Sciatic nerve (tissue), 2 donors: ENCODE data around the gene FXYD1. TPM values are rescaled to one million over a fixed set of nuclear protein-coding genes. Genes with fewer than 3 reads are reported as not detected.
A peak's percentile ranks its signal among the peaks of the same experiment; 100 is the strongest.
"Not testable (repeated sequence)": the region's sequence is repeated elsewhere in the genome, so short reads cannot be mapped to it uniquely, and the experiment has no call there.

Experiments
- ATAC-seq: fragments of 200-7000 bp; cut with Tn5 transposase; one replicate; pipeline ENCODE4 v1.9.1; 2020; ENCODE audit warnings: mild to moderate bottlenecking, moderate library complexity
- DNase-seq: peaks from one replicate; pipeline ENCODE4 v3.0.0-alpha.2; 2020; ENCODE audit warnings: low spot score
- intact Hi-C: fragments of 100-400 bp; cut with DNase I; formaldehyde crosslinking; loops from one replicate; pipeline ENCODE4 v1.14.2; 2022
- total RNA-seq: library from RNA; stranded (reverse); fragmentation: NEBNext Ultra II Directional; extraction: Animal tissue kit (Norgen Biotek cat#: 25700); gene quantifications from one replicate; pipeline ENCODE4 v1.2.1, GENCODE V29; 2021
- donor health status: DM: no; HTN: no; CAD: no.
- donor health status: DM: no; HTN: no; CAD: no.

The FXYD1 gene
- total RNA-seq, 1 donor from 2014 or later, result 460 TPM

- DNase-seq, result no peak
- ATAC-seq, result no peak
- intact Hi-C loops, result no loop called here
These were observed 1.5 kb upstream of the FXYD1 start for GRCh38 chr19:35136977-35137702.

DNA sequence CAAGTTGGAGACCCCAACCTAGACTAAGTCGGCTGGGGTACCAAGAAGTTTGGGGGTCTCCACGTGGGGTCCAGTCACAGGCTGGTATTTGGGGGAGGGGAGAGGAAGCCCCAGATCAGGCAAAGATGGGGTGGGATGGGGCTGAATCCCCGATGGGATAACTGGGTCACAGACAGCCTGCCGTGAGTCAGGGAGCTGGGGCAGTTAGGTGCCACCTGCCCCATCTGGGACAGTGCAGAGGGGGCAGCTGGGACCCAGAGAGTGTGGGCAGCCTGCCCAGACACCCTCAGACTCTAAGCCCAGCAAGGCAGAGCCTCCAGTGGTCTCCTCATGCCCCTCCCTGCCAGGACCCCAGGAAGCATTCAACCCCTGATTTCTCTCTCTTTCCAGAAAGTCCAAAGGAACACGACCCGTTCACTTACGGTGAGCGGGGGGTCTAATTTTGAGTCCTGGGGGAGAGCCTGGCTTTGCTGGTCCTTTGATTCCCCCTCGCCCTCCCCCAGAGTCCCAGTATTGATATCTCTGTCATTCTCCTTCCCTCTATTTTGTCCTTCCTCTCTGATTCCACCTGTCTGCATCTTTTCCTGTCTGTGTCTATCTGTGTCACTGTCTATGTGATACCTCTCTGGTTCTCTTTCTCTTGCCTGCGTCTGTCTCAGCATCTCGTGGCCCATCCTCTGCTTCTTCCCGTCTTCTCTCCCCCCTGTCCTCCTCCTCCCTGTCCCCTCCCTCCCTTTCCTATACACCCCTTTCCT, 1.8 kb downstream of the FXYD1 start:
- ATAC-seq, result no peak
- no peak for DNase-seq
- intact Hi-C loops, result loop anchor here (5.0 to 10.0 kb wide), 3 partner anchors 73 to 574 kb away; partner anchors contain the start of genes KMT2B and USF2

- ATAC-seq (peak; percentile 79), DNase-seq (peak; percentile 98)
- intact Hi-C loops, result loop anchor here (5.0 to 10.0 kb wide), 3 partner anchors 74 to 574 kb away; partner anchors contain the start of genes KMT2B and USF2
These were observed 2.6 kb downstream of the FXYD1 start for GRCh38 chr19:35140962-35141836.

GRCh38 chr19:35141837-35142605, 3.4 kb downstream of the FXYD1 start:
- intact Hi-C loops, result loop anchor here (5.0 to 10.0 kb wide), 3 partner anchors 75 to 573 kb away; partner anchors contain the start of genes KMT2B and USF2
- DNase-seq (peak; percentile 76), ATAC-seq (no peak)

GRCh38 chr19:35142606-35143230, 4.1 kb downstream of the FXYD1 start:
- ATAC-seq, result no peak
- intact Hi-C loops, result loop anchor here (5.0 to 10.0 kb wide), 3 partner anchors 75 to 572 kb away; partner anchors contain the start of genes KMT2B and USF2
- peak; percentile 77 for DNase-seq

DNA sequence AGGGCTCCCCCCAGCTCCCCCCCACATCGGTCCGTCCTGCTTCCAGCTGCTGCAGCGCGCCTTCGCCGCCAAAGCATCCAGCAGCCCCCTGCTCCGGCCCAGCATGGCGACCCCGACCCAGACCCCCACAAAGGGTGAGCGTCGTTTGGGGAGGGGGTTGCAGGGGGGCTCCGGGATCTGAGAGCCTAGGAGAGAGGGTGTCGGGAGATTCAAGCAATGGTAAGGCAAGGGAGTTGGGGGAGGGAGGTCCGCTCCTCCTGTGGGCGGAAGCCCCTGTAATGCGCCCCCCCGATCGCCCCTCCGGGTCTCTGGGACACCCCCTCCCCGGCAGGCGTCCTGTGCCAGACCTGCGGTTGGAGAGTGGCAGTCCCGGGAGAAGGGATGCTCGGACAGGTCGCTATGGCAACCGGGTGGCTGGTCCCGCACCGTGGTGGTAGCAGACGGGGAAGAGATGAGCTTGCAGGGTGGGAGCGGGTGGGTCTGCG, 4.6 kb downstream of the FXYD1 start, which contains the start of gene FXYD7:
TSS of gene FXYD7 (plus strand) at position 25 of the 485 bp plus-strand sequence. CDS start at position 104, 79 bp downstream.
- ATAC-seq, result no peak
- DNase-seq, result no peak
- intact Hi-C loops, result loop anchor here (5.0 to 10.0 kb wide), 3 partner anchors 76 to 572 kb away; partner anchors contain the start of genes KMT2B and USF2

- ATAC-seq, result no peak
- intact Hi-C loops, result loop anchor here (5.0 to 10.0 kb wide), 3 partner anchors 77 to 571 kb away; partner anchors contain the start of genes KMT2B and USF2
- no peak for DNase-seq
These were observed 5.2 kb downstream of the FXYD1 start for GRCh38 chr19:35143818-35144217.

DNA sequence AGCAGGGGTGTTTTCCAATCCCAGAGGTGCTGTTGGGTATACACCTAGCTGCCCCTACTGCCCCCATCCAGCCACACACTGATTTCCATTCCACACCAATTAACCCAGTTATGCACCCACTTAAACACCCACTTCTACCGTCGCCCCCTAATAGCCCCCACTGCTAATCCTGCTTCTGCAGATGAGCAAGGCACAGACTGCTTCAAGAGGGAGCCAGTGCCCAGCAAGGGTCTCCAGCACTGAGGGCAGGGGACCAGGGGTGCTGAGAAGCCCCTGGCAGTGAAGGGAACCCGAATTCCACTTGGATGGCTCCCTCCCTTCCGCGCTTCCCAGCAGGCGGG, 5.6 kb downstream of the FXYD1 start:
- no peak for ATAC-seq
- no peak for DNase-seq
- intact Hi-C loops, result loop anchor here (5.0 to 10.0 kb wide), 3 partner anchors 77 to 571 kb away; partner anchors contain the start of genes KMT2B and USF2

GRCh38 chr19:35144600-35145436, 6.2 kb downstream of the FXYD1 start:
- ATAC-seq (no peak), DNase-seq (no peak)
- intact Hi-C loops, result loop anchor here (5.0 to 10.0 kb wide), 3 partner anchors 78 to 570 kb away; partner anchors contain the start of genes KMT2B and USF2

DNA sequence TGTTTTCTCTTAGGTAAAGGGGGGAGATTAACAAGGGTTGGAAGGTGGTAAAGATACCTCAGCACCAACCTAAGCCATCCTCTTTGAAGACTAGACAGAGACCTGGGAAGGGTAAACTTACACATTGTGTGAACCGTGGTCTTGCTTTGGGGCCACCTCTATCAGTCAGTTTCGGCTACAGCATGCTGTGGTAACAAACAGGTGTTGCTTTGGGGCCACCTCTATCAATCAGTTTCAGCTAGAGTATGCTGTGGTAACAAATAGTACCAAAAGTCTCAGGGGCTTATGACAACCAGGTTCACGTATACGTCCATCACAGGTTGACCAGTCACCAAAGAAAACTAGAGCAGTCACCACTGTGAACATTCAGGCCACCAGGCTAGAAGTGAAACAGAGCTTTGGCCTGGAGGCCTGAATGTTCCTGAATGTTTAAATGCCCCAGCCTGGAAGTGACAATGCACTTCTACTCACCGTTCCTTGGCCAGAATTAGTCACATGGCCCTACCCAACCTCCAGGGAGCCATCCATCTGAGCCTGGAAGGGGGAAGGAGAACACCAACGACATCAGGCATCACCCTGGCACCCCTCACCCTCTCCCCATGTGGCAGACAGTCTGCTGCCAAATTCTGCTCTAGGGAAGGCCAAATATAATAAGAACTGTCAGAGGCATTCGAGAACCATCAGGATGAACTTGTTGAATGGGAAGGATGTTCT, 8.3 kb downstream of the FXYD1 start:
- DNase-seq (no peak), ATAC-seq (no peak)
- intact Hi-C loops, result loop anchor here (10.0 kb wide), 1 partner anchor 568 kb away; the partner anchor contains the start of gene KMT2B

DNA sequence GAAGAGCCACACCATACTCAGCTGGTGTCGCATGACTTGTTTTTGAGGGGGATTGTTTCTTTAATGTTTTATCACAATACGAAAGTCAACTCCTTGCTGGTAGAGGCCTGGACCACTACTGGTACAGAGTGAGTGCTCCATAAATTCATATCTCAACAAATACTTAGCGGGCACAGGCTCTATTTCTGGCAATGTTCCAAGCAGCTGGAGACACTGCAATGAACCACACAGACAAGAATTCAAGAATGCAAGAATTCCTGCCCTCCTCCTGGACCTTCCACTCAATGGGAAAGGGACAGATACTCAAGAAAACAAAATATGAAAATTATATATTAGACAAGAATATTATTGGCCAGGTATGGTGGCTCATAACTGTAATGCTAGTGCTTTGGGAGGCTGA, 10.8 kb downstream of the FXYD1 start:
- DNase-seq (no peak), ATAC-seq (no peak)
- intact Hi-C loops, result loop anchor here (10.0 kb wide), 1 partner anchor 565 kb away; the partner anchor contains the start of gene KMT2B

DNA sequence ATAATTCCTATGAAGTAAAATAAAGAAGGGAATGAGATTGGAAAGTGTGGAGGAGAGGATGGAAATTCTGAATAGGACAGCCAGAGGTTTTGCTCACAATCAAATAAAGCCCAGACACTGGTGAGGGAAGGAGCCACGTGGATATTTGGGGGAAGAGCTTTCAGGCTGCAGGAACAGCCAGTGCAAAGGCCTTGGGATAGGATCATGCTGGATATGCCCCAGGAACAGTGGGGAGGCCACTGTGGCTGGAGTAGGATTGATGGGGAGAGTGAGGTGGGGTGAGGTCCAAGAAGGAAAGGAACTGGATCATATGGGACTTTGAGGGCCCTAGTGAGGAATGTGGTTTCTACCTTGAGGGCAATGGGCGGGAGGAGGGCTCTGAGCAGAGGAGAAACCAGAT, 11.8 kb downstream of the FXYD1 start:
- DNase-seq (no peak), ATAC-seq (no peak)
- intact Hi-C loops, result no loop called here

DNA sequence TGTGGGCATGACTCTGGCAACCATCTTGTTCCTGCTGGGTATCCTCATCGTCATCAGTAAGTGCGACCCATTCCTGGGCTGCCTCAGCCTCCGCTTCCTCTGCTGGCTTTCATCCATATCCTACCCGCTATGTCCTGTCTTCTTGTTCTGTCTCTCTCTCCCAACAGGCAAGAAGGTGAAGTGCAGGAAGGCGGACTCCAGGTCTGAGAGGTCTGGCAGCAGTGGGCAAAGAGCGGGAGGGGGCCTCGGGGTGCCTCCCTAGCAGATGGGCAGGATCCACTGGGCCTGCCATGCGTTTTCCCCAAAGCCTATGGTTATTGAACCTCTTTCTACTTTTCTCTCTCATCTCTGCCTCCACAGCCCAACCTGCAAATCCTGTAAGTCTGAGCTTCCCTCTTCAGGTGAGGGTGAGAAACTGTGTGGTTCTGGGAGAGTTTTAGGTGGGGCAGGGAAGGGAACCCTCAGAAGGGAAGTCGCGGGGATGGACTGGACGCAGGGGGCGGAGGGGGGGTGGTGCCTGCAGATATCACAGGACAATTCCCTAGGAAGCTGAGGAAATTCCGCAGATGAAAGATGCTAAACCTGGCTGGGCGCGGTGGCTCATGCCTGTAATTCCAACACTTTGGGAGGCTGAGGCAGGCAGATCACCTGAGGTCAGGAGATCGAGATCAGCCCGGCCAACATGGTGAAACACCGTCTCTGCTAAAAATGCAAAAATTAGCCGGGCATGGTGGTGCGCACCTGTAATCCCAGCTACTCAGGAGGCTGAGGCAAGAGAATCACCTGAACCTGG, 12.8 kb downstream of the FXYD1 start:
- ATAC-seq (no peak), DNase-seq (no peak)
- intact Hi-C loops, result no loop called here

DNA sequence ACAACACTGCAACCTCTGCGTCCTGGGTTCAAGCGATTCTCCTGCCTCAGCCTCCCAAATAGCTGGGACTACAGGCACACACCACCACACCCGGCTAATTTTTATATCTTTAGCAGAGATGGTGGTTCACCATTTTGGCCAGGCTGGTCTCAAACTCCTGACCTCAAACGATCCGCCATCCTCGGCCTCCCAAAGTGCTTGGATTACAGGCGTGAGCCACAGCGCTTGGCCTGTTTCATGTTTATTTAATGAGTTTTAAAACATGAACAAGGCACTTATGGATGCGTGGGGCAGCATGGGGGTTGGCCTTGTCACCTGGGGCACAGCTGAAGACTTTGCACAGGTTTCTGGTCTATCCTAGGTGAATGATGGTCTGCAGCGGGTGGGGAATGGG, 14.5 kb downstream of the FXYD1 start:
- ATAC-seq, DNase-seq, intact Hi-C loops: not testable (repeated sequence)
